Liver (tissue), 9 donors: ENCODE results near the gene LIMCH1. TPM values are rescaled to one million over a fixed set of nuclear protein-coding genes. Genes with fewer than 3 reads are reported as not detected.

Experiments
- DNase-seq: peaks from one replicate; pipeline ENCODE4 v3.0.0-alpha.2; 2017; ENCODE audit warnings: low spot score
- H3K27ac ChIP-seq, 2 donors: one replicate each; pipeline ENCODE4 v1.7.0; 2013; ENCODE audit warnings: inconsistent platforms in 2 of 2, low read length in 2 of 2, control low read depth in 1 of 2, low read depth in 1 of 2, mild to moderate bottlenecking in 1 of 2
- H3K27me3 ChIP-seq, 4 donors: one replicate each; pipeline versions ENCODE4 v1.6.1 to v1.7.0; 2013; ENCODE audit warnings: low read length in 3 of 4, inconsistent platforms in 1 of 4, mild to moderate bottlenecking in 1 of 4, moderate library complexity in 1 of 4; ENCODE audit not compliant: control insufficient read depth in 4 of 4, insufficient read depth in 4 of 4
- H3K36me3 ChIP-seq, 4 donors: one replicate each; pipeline versions ENCODE4 v1.6.1 to v1.7.0; 2013; ENCODE audit warnings: low read length in 3 of 4, mild to moderate bottlenecking in 3 of 4, low read depth in 1 of 4, moderate library complexity in 1 of 4; ENCODE audit not compliant: control insufficient read depth in 4 of 4, insufficient read depth in 3 of 4
- H3K4me1 ChIP-seq, 4 donors: one replicate each; pipeline versions ENCODE4 v1.6.1 to v1.7.0; 2013; ENCODE audit warnings: low read length in 3 of 4, mild to moderate bottlenecking in 3 of 4, moderate library complexity in 1 of 4; ENCODE audit not compliant: control insufficient read depth in 4 of 4, insufficient read depth in 4 of 4
- H3K4me3 ChIP-seq, 3 donors: one replicate each; pipeline versions ENCODE4 v1.6.1 to v1.7.0; 2013; ENCODE audit warnings: low read length in 3 of 3, control low read depth in 1 of 3, low read depth in 1 of 3, mild to moderate bottlenecking in 1 of 3
- H3K9ac ChIP-seq, 2 donors: one replicate each; pipeline ENCODE4 v1.7.0; 2013; ENCODE audit warnings: low read length in 2 of 2, mild to moderate bottlenecking in 2 of 2, moderate library complexity in 2 of 2, control low read depth in 1 of 2, low read depth in 1 of 2
- H3K9me3 ChIP-seq, 4 donors: one replicate each; pipeline versions ENCODE4 v1.6.1 to v1.7.0; 2013; ENCODE audit warnings: low read length in 3 of 4; ENCODE audit not compliant: control insufficient read depth in 4 of 4
- ATF3 ChIP-seq: IDR thresholded peaks from 2 replicates; pipeline ENCODE4 v1.6.1; 2016; ENCODE audit warnings: antibody characterized with exemption
- CTCF ChIP-seq: fragments of 150-350 bp; IDR thresholded peaks from 2 replicates; pipeline ENCODE4 v1.5.1; 2017; ENCODE audit warnings: improper control_type of control experiment, low read depth, low read length; ENCODE audit not compliant: missing input control
- EGR1 ChIP-seq, 2 donors: IDR thresholded peaks; 2 replicates each; pipeline ENCODE4 v1.6.1; 2016 to 2018; ENCODE audit warnings: antibody characterized with exemption in 2 of 2, low read depth in 2 of 2
- FOXA1 ChIP-seq: IDR thresholded peaks from 2 replicates; pipeline ENCODE4 v1.6.1; 2016; ENCODE audit warnings: antibody characterized with exemption
- FOXA2 ChIP-seq: IDR thresholded peaks from 2 replicates; pipeline ENCODE4 v1.6.1; 2016; ENCODE audit warnings: antibody characterized with exemption
- GABPA ChIP-seq, 2 donors: IDR thresholded peaks in 1 of 2; conservative IDR thresholded peaks in 1 of 2; 2 replicates each; pipeline ENCODE4 v1.6.1; 2016; ENCODE audit warnings: antibody characterized with exemption in 2 of 2, mild to moderate bottlenecking in 1 of 2, moderate library complexity in 1 of 2
- HNF4A ChIP-seq, 2 donors: conservative IDR thresholded peaks; 2 replicates each; pipeline ENCODE4 v1.6.1; 2016; ENCODE audit warnings: antibody characterized with exemption in 2 of 2, mild to moderate bottlenecking in 2 of 2
- HNF4G ChIP-seq: IDR thresholded peaks from 2 replicates; pipeline ENCODE4 v1.6.1; 2016; ENCODE audit warnings: antibody characterized with exemption
- JUND ChIP-seq, 2 donors: IDR thresholded peaks; 2 replicates each; pipeline ENCODE4 v1.6.1; 2016; ENCODE audit warnings: antibody characterized with exemption in 2 of 2
- MAX ChIP-seq: IDR thresholded peaks from 2 replicates; pipeline ENCODE4 v1.6.1; 2016; ENCODE audit warnings: antibody characterized with exemption
- NR2F2 ChIP-seq: IDR thresholded peaks from 2 replicates; pipeline ENCODE4 v1.6.1; 2016; ENCODE audit warnings: antibody characterized with exemption
- RAD21 ChIP-seq, 2 donors: IDR thresholded peaks; 2 replicates each; pipeline ENCODE4 v1.6.1; 2016; ENCODE audit warnings: antibody characterized with exemption in 2 of 2, mild to moderate bottlenecking in 2 of 2
- REST ChIP-seq: IDR thresholded peaks from 2 replicates; pipeline ENCODE4 v1.6.1; 2016; ENCODE audit warnings: antibody characterized with exemption, mild to moderate bottlenecking
- RXRA ChIP-seq, 2 donors: IDR thresholded peaks; 2 replicates each; pipeline ENCODE4 v1.6.1; 2017 to 2018; ENCODE audit warnings: antibody characterized with exemption in 2 of 2, mild to moderate bottlenecking in 1 of 2
- SP1 ChIP-seq: IDR thresholded peaks from 2 replicates; pipeline ENCODE4 v1.6.1; 2018; ENCODE audit warnings: antibody characterized with exemption, mild to moderate bottlenecking
- TAF1 ChIP-seq: conservative IDR thresholded peaks from 2 replicates; pipeline ENCODE4 v1.6.1; 2016; ENCODE audit warnings: antibody characterized with exemption, mild to moderate bottlenecking
- YY1 ChIP-seq: IDR thresholded peaks from 2 replicates; pipeline ENCODE4 v1.6.1; 2016; ENCODE audit warnings: antibody characterized with exemption, mild to moderate bottlenecking
- ZBTB33 ChIP-seq: IDR thresholded peaks from 2 replicates; pipeline ENCODE4 v1.6.1; 2016; ENCODE audit warnings: antibody characterized with exemption
- WGBS: extraction: QIAGEN DNeasy Blood & Tissue Kit; methylation state at CpG from one replicate; pipeline ENCODE4 v1.1.7; 2013; 5-methylcytosine and 5-hydroxymethylcytosine counted together
- polyA plus RNA-seq, 2 donors: library from polyadenylated mRNA; stranded (reverse) in 1 of 2; unstranded in 1 of 2; fragments of 200-250 nt in 1 of 2; fragments of >200 nt in 1 of 2; fragmentation: Nextera tagmentation in 1 of 2; extraction: Ambion mirVana in 1 of 2; gene quantifications; one replicate each; pipeline versions ENCODE4 v1.2.1 to v1.2.3, GENCODE V29; 2013 to 2015
- total RNA-seq, 2 donors: library from RNA; depleted of rRNA; stranded (reverse); fragments of >200 nt; gene quantifications; one replicate each; pipeline ENCODE4 v1.2.3, GENCODE V29; 2014
- donor health status: healthy.
- donor health status: healthy.
- donor health status: healthy.
- donor health status: healthy.
- donor health status: healthy.

LIMCH1 gene
- total and polyA plus RNA-seq, 4 donors = 2.0 to 30.6 (median 8.1) TPM

GRCh38 chr4:41748074-41748570 lies 210.2 kb downstream of the LIMCH1 start:
- Histone ChIP-seq H3K27me3 (peaks cover 9 to 48% (median 30%) of the 10 kb centered on the region in 4 donors), H3K9me3 (peaks cover 0 to 5% (median 1%) of the 10 kb centered on the region in 4 donors), H3K27ac (no peak overlapping the region), H3K4me3 (no peak overlapping the region), H3K36me3 (no peaks in the 10 kb centered on the region), H3K9ac (no peak overlapping the region), H3K4me1 (peaks cover 7 to 22% (median 12%) of the 10 kb centered on the region in 4 donors)
- DNase-seq = no peak
- TF ChIP-seq YY1 = no peak
- TF ChIP-seq MAX = no peak
- no peak for TF ChIP-seq FOXA2
- TF ChIP-seq REST = no peak
- no peak for TF ChIP-seq EGR1 (IDR thresholded peaks at IDR 0.05; ENCODE audit: low read depth in 2 of 2)
- TF ChIP-seq FOXA1 = no peak
- no peak for TF ChIP-seq JUND (IDR thresholded peaks at IDR 0.05)
- no peak for TF ChIP-seq TAF1
- no peak for TF ChIP-seq RXRA (IDR thresholded peaks at IDR 0.05)
- TF ChIP-seq CTCF = no peak
- no peak for TF ChIP-seq SP1
- no peak for TF ChIP-seq ATF3
- no peak for TF ChIP-seq NR2F2
- no peak for TF ChIP-seq GABPA (IDR thresholded peaks at IDR 0.05 in 1 of 2, conservative IDR thresholded peaks at IDR 0.05 in 1 of 2)
- no peak for TF ChIP-seq ZBTB33
- no peak for TF ChIP-seq RAD21 (IDR thresholded peaks at IDR 0.05)
- no peak for TF ChIP-seq HNF4A (conservative IDR thresholded peaks at IDR 0.05)
- no peak for TF ChIP-seq HNF4G
- WGBS = 6% methylated on average over 21 of the region's 21 CpGs
